Neural cell (in vitro differentiated cells): ENCODE results near the gene STARD6. TPM values are rescaled to one million over a fixed set of nuclear protein-coding genes. Genes with fewer than 3 reads are reported as not detected.

ENCODE experiments used
- H2AFZ ChIP-seq: fragments of 200-600, 300-800 bp; sonication (generic), shearing (Covaris generic); 2 replicates; pipeline ENCODE4 v1.6.0; 2014; ENCODE audit warnings: low read depth, mild to moderate bottlenecking, antibody characterized with exemption, low read length, moderate library complexity
- H3F3A ChIP-seq: fragments of 200-600 bp; shearing (Covaris generic); 2 replicates; pipeline ENCODE4 v1.6.1; 2016; ENCODE audit warnings: mild to moderate bottlenecking, moderate library complexity, mixed read lengths, antibody characterized with exemption, low read length; ENCODE audit not compliant: insufficient read depth, poor library complexity, severe bottlenecking
- H3K27ac ChIP-seq: fragments of 200-600, 300-800 bp; sonication (generic), shearing (Covaris generic); 2 replicates; pipeline ENCODE4 v1.5.1; 2014; ENCODE audit warnings: mild to moderate bottlenecking, low read length, moderate library complexity
- H3K27me3 ChIP-seq: fragments of 300-800, 200-600 bp; sonication (generic), shearing (Covaris generic); 2 replicates; pipeline ENCODE4 v1.6.0; 2014; ENCODE audit warnings: mild to moderate bottlenecking, low read depth, low read length, moderate library complexity; ENCODE audit not compliant: insufficient read depth
- H3K36me3 ChIP-seq: fragments of 300-800, 200-600 bp; sonication (generic), shearing (Covaris generic); 2 replicates; pipeline ENCODE4 v1.5.1; 2014; ENCODE audit warnings: mild to moderate bottlenecking, antibody characterized with exemption, low read length, moderate library complexity; ENCODE audit not compliant: insufficient read depth
- H3K4me2 ChIP-seq: fragments of 300-800, 200-600 bp; sonication (generic), shearing (Covaris generic); 2 replicates; pipeline ENCODE4 v1.6.0; 2014; ENCODE audit warnings: mild to moderate bottlenecking, low read length
- H3K4me3 ChIP-seq: fragments of 300-800, 200-600 bp; sonication (generic), shearing (Covaris generic); 2 replicates; pipeline ENCODE4 v1.5.1; 2014; ENCODE audit warnings: mild to moderate bottlenecking, low read length, moderate library complexity
- H3K79me2 ChIP-seq: fragments of 200-600 bp; shearing (Covaris generic); replicated peaks from 2 replicates; pipeline ENCODE4 v1.6.0; 2014; ENCODE audit warnings: mild to moderate bottlenecking, low read length, moderate library complexity; ENCODE audit not compliant: insufficient read depth
- H3K9ac ChIP-seq: fragments of 300-800, 200-600 bp; sonication (generic), shearing (Covaris generic); 2 replicates; pipeline ENCODE4 v1.6.1; 2016; ENCODE audit warnings: mild to moderate bottlenecking, low read length, mixed read lengths
- H3K9me2 ChIP-seq: fragments of 200-600 bp; shearing (Covaris generic); 2 replicates; pipeline ENCODE4 v1.6.1; 2016; ENCODE audit warnings: mild to moderate bottlenecking, low read length, mixed read lengths; ENCODE audit not compliant: insufficient read depth
- H3K9me3 ChIP-seq: fragments of 200-600, 300-800 bp; sonication (generic), shearing (Covaris generic); 2 replicates; pipeline ENCODE4 v1.6.1; 2016; ENCODE audit warnings: mild to moderate bottlenecking, mixed run types, low read length, moderate library complexity, mixed read lengths
- H4K20me1 ChIP-seq: fragments of 200-600 bp; shearing (Covaris generic); 2 replicates; pipeline ENCODE4 v1.6.1; 2016; ENCODE audit warnings: mild to moderate bottlenecking, mixed run types; ENCODE audit not compliant: insufficient read depth
- CTCF ChIP-seq: fragments of 450-650 bp; IDR thresholded peaks from 2 replicates; pipeline ENCODE4 v1.5.1; 2014; ENCODE audit warnings: antibody characterized with exemption, mild to moderate bottlenecking, moderate library complexity; ENCODE audit not compliant: poor library complexity, severe bottlenecking
- EP300 ChIP-seq: fragments of 450-650 bp; conservative IDR thresholded peaks from 2 replicates; pipeline ENCODE4 v1.6.1; 2014; ENCODE audit warnings: antibody characterized with exemption, mild to moderate bottlenecking, moderate library complexity; ENCODE audit not compliant: poor library complexity, severe bottlenecking
- EZH2 ChIP-seq: fragments of 200-600, 300-800 bp; shearing (Covaris generic), sonication (generic); IDR thresholded peaks from 2 replicates; pipeline ENCODE4 v1.6.1; 2014; ENCODE audit warnings: antibody characterized with exemption, low read length, borderline replicate concordance, mild to moderate bottlenecking; ENCODE audit not compliant: insufficient read depth, poor library complexity, severe bottlenecking
- MXI1 ChIP-seq: fragments of 450-650 bp; conservative IDR thresholded peaks from 2 replicates; pipeline ENCODE4 v1.6.1; 2014; ENCODE audit warnings: antibody characterized with exemption, mild to moderate bottlenecking; ENCODE audit not compliant: poor library complexity, severe bottlenecking
- POLR2AphosphoS5 ChIP-seq: IDR thresholded peaks from 2 replicates; pipeline ENCODE4 v1.6.1; 2012
- RAD21 ChIP-seq: fragments of 450-650 bp; conservative IDR thresholded peaks from 2 replicates; pipeline ENCODE4 v1.6.1; 2014; ENCODE audit warnings: antibody characterized with exemption, mild to moderate bottlenecking, moderate library complexity
- REST ChIP-seq: IDR thresholded peaks from 2 replicates; pipeline ENCODE4 v1.6.1; 2012; ENCODE audit warnings: borderline replicate concordance
- SMC3 ChIP-seq: fragments of 450-650 bp; conservative IDR thresholded peaks from 2 replicates; pipeline ENCODE4 v1.6.1; 2014; ENCODE audit warnings: antibody characterized with exemption, mild to moderate bottlenecking, moderate library complexity; ENCODE audit not compliant: poor library complexity
- TAF1 ChIP-seq: IDR thresholded peaks from 2 replicates; pipeline ENCODE4 v1.6.1; 2012; ENCODE audit warnings: low read depth
- polyA plus RNA-seq: library from polyadenylated mRNA; depleted of rRNA; stranded (reverse); fragments of >200 nt; gene quantifications from 2 replicates; pipeline ENCODE4 v1.2.3, GENCODE V29; 2014

The STARD6 gene
- polyA plus RNA-seq, 1 donor from 2014 or later: not detected

GRCh38 chr18:54279477-54280219, 78.0 kb downstream of the STARD6 start:
- Histone ChIP-seq H3K4me3 (no peak overlapping the region), H4K20me1 (no peaks in the 10 kb centered on the region), H3K27me3 (no peaks in the 10 kb centered on the region), H3K4me2 (no peak overlapping the region), H3K9ac (no peak overlapping the region), H3F3A (no peaks in the 10 kb centered on the region), H3K9me2 (no peaks in the 10 kb centered on the region), H3K9me3 (no peaks in the 10 kb centered on the region), H3K36me3 (peaks cover 8% of the 10 kb centered on the region), H3K27ac (no peak overlapping the region), H3K79me2 (no peaks in the 10 kb centered on the region), H2AFZ (no peak overlapping the region)
- TF ChIP-seq EZH2: no peak
- no peak for TF ChIP-seq POLR2AphosphoS5
- TF ChIP-seq TAF1: no peak
- TF ChIP-seq RAD21: no peak
- TF ChIP-seq EP300: no peak
- no peak for TF ChIP-seq MXI1
- no peak for TF ChIP-seq REST
- TF ChIP-seq SMC3: no peak
- no peak for TF ChIP-seq CTCF

- Histone ChIP-seq H3K9me3 (no peaks in the 10 kb centered on the region), H3K4me2 (no peak overlapping the region), H3K9ac (no peak overlapping the region), H3K4me3 (no peak overlapping the region), H3K9me2 (no peaks in the 10 kb centered on the region), H3K27ac (no peak overlapping the region), H3K36me3 (peaks cover 4% of the 10 kb centered on the region), H3K79me2 (no peaks in the 10 kb centered on the region), H3F3A (no peaks in the 10 kb centered on the region), H2AFZ (no peak overlapping the region), H4K20me1 (no peaks in the 10 kb centered on the region), H3K27me3 (no peaks in the 10 kb centered on the region)
- no peak for TF ChIP-seq EP300
- TF ChIP-seq EZH2: no peak
- no peak for TF ChIP-seq CTCF
- no peak for TF ChIP-seq POLR2AphosphoS5
- TF ChIP-seq RAD21: no peak
- no peak for TF ChIP-seq TAF1
- TF ChIP-seq MXI1: no peak
- TF ChIP-seq REST: no peak
- TF ChIP-seq SMC3: no peak
Measured at GRCh38 chr18:54278615-54279014, 79.0 kb downstream of the STARD6 start.
